HepG2 (cell line): ENCODE measurements around the gene MYO18A. TPM values are rescaled to one million over a fixed set of nuclear protein-coding genes. Genes with fewer than 3 reads are reported as not detected.

Source experiments
- E2F1 ChIP-seq: sonication (generic); formaldehyde crosslinking; IDR thresholded peaks from 2 replicates; pipeline ENCODE4 v1.5.0; 2020; ENCODE audit warnings: missing genetic modification reagents
- EEA1 ChIP-seq: sonication (generic); formaldehyde crosslinking; IDR thresholded peaks from 2 replicates; pipeline ENCODE4 v1.5.1; 2020; ENCODE audit warnings: mild to moderate bottlenecking, missing genetic modification reagents, borderline replicate concordance
- IKZF4 ChIP-seq: sonication (generic); formaldehyde crosslinking; IDR thresholded peaks from 2 replicates; pipeline ENCODE4 v1.5.1; 2020; ENCODE audit warnings: borderline replicate concordance, mild to moderate bottlenecking, low read depth, missing genetic modification reagents; ENCODE audit errors: not compliant biosample characterization
- MBD4 ChIP-seq: IDR thresholded peaks from 2 replicates; pipeline ENCODE4 v1.6.1; 2012; ENCODE audit warnings: low read length, inconsistent platforms, borderline replicate concordance
- MIER3 ChIP-seq: IDR thresholded peaks from 2 replicates; pipeline ENCODE4 v1.6.1; 2016; ENCODE audit warnings: missing compliant biosample characterization, borderline replicate concordance
- NAIF1 ChIP-seq: sonication (generic); formaldehyde crosslinking; IDR thresholded peaks from 2 replicates; pipeline ENCODE4 v1.5.0; 2020; ENCODE audit warnings: mild to moderate bottlenecking, missing genetic modification reagents, borderline replicate concordance
- NCOA5 ChIP-seq: sonication (generic); formaldehyde crosslinking; IDR thresholded peaks from 2 replicates; pipeline ENCODE4 v1.4.0; 2020; ENCODE audit warnings: missing genetic modification reagents
- NFKBIZ ChIP-seq: IDR thresholded peaks from 2 replicates; pipeline ENCODE4 v1.6.1; 2018; ENCODE audit warnings: missing genetic modification reagents, missing compliant biosample characterization
- PAXIP1 ChIP-seq: sonication (generic); formaldehyde crosslinking; conservative IDR thresholded peaks from 2 replicates; pipeline ENCODE4 v1.4.0; 2020; ENCODE audit warnings: mild to moderate bottlenecking, missing genetic modification reagents, moderate library complexity
- REL ChIP-seq: sonication (generic); formaldehyde crosslinking; conservative IDR thresholded peaks from 2 replicates; pipeline ENCODE4 v1.8.0; 2022; ENCODE audit warnings: mild to moderate bottlenecking, missing genetic modification reagents, moderate library complexity
- RFX5 ChIP-seq: IDR thresholded peaks from 2 replicates; pipeline ENCODE4 v1.6.1; 2011; ENCODE audit warnings: low read depth, low read length, improper control_type of control experiment
- SALL1 ChIP-seq: sonication (generic); formaldehyde crosslinking; IDR thresholded peaks from 2 replicates; pipeline ENCODE4 v1.8.0; 2022; ENCODE audit warnings: mild to moderate bottlenecking, missing genetic modification reagents
- SAP130 ChIP-seq: IDR thresholded peaks from 2 replicates; pipeline ENCODE4 v1.6.1; 2016; ENCODE audit warnings: low read depth
- SKI ChIP-seq: fragments of 450-650 bp; IDR thresholded peaks from one replicate; pipeline ENCODE4 v1.6.1; 2018; ENCODE audit warnings: mild to moderate bottlenecking; ENCODE audit not compliant: partially characterized antibody
- SNRNP70 ChIP-seq: fragments of 200-400 bp; formaldehyde crosslinking; IDR thresholded peaks from 2 replicates; pipeline ENCODE4 v1.6.1; 2017; ENCODE audit warnings: mild to moderate bottlenecking, low read depth, low read length, moderate library complexity
- SOX6 ChIP-seq, 2 experiments: fragments of 450-650 bp in 1 of 2; sonication (generic) in 1 of 2; formaldehyde crosslinking in 1 of 2; IDR thresholded peaks; 2 replicates each; pipeline versions ENCODE4 v1.4.0 to v1.6.1; 2017 to 2020; ENCODE audit warnings: antibody characterized with exemption in 1 of 2, mild to moderate bottlenecking in 1 of 2, missing genetic modification reagents in 1 of 2
- ZBTB7A ChIP-seq: sonication (generic); formaldehyde crosslinking; IDR thresholded peaks from 2 replicates; pipeline ENCODE4 v1.8.0; 2022; ENCODE audit warnings: mild to moderate bottlenecking, missing genetic modification reagents
- ZFP62 ChIP-seq: sonication (generic); formaldehyde crosslinking; IDR thresholded peaks from 2 replicates; pipeline ENCODE4 v1.4.0; 2020; ENCODE audit warnings: missing genetic modification reagents
- ZNF274 ChIP-seq: sonication (generic); formaldehyde crosslinking; IDR thresholded peaks from 2 replicates; pipeline ENCODE4 v1.5.1; 2020; ENCODE audit warnings: mild to moderate bottlenecking, missing genetic modification reagents
- ZNF362 ChIP-seq: sonication (generic); formaldehyde crosslinking; IDR thresholded peaks from 2 replicates; pipeline ENCODE4 v1.4.0; 2020; ENCODE audit warnings: missing genetic modification reagents, mild to moderate bottlenecking, borderline replicate concordance
- ZNF44 ChIP-seq: sonication (generic); formaldehyde crosslinking; IDR thresholded peaks from 2 replicates; pipeline ENCODE4 v1.5.1; 2020; ENCODE audit warnings: mild to moderate bottlenecking, missing genetic modification reagents
- ZNF546 ChIP-seq: sonication (generic); formaldehyde crosslinking; conservative IDR thresholded peaks from 2 replicates; pipeline ENCODE4 v1.8.1; 2023; ENCODE audit warnings: mild to moderate bottlenecking, missing genetic modification reagents
- ZNF670 ChIP-seq: sonication (generic); formaldehyde crosslinking; IDR thresholded peaks from 2 replicates; pipeline ENCODE4 v1.8.0; 2022; ENCODE audit warnings: mild to moderate bottlenecking, missing genetic modification reagents, borderline replicate concordance
- ZNF740 ChIP-seq: sonication (generic); formaldehyde crosslinking; IDR thresholded peaks from 2 replicates; pipeline ENCODE4 v1.4.0; 2020; ENCODE audit warnings: missing genetic modification reagents
- polyA plus RNA-seq, 8 experiments: library from polyadenylated mRNA; depleted of rRNA in 3 of 8; stranded (reverse) in 7 of 8; unstranded in 1 of 8; fragments of >200 nt; fragmentation: Illumina TruSeq in 4 of 8; extraction: Trizol in 4 of 8; gene quantifications; 2 replicates each; pipeline versions ENCODE4 v1.2.1 to v1.2.3, GENCODE V29; 2011 to 2016; ENCODE audit warnings: low read depth in 4 of 8, missing spikeins in 1 of 8, mixed read lengths in 1 of 8; ENCODE audit not compliant: insufficient read depth in 1 of 8
- total RNA-seq, 5 experiments: library from RNA; depleted of rRNA; stranded (reverse); fragments of >200 nt; fragmentation: Illumina TruSeq; extraction: Trizol; gene quantifications; 2 replicates each; pipeline ENCODE4 v1.2.3, GENCODE V29; 2016; ENCODE audit warnings: low read depth in 1 of 5

The MYO18A gene
- total and polyA plus RNA-seq, 2 of the 13 experiments (the other 11 are each of a cell fraction or from before 2014, with no cell fraction given), result 16.8 to 24.8 TPM

- no peak for TF ChIP-seq E2F1 (CRISPR knock-in tag)
- no peak for TF ChIP-seq ZNF670 (CRISPR knock-in tag)
- TF ChIP-seq ZNF362 (CRISPR knock-in tag), result no peak
- 0 out of 2 replicates have a peak, but pooled peaks have one; percentile 42 for TF ChIP-seq NFKBIZ (CRISPR knock-in tag)
- TF ChIP-seq SAP130 (CRISPR knock-in tag), result peak; percentile 89
- TF ChIP-seq ZNF740 (CRISPR knock-in tag), result peak; percentile 95
- TF ChIP-seq SNRNP70, result no peak
- no peak for TF ChIP-seq ZNF546 (CRISPR knock-in tag)
- TF ChIP-seq ZNF274 (CRISPR knock-in tag), result no peak
- peak; percentile 75 for TF ChIP-seq PAXIP1 (CRISPR knock-in tag)
- no peak for TF ChIP-seq MBD4
- TF ChIP-seq MIER3 (CRISPR knock-in tag), result no peak; the same call in 1 of the 2 replicates
- peak; percentile 75 for TF ChIP-seq SALL1 (CRISPR knock-in tag)
- TF ChIP-seq NAIF1 (CRISPR knock-in tag), result no peak
- no peak for TF ChIP-seq IKZF4 (CRISPR knock-in tag)
- TF ChIP-seq REL (CRISPR knock-in tag), result 0 out of 2 replicates have a peak, but pooled peaks have one; percentile 55
- no peak for TF ChIP-seq SKI
- TF ChIP-seq ZFP62, result no peak
- TF ChIP-seq NCOA5 (CRISPR knock-in tag), result no peak
- TF ChIP-seq ZNF44 (CRISPR knock-in tag), result no peak
- TF ChIP-seq SOX6 (IDR thresholded peaks at IDR 0.05), result no peak
- TF ChIP-seq SOX6 (CRISPR knock-in tag; IDR thresholded peaks at IDR 0.05), result peak; percentile 71
- TF ChIP-seq EEA1 (CRISPR knock-in tag), result no peak
- TF ChIP-seq RFX5, result no peak
- TF ChIP-seq ZBTB7A (CRISPR knock-in tag), result 0 out of 2 replicates have a peak, but pooled peaks have one; percentile 61
These were observed 765 bp downstream of the MYO18A start (continued) for GRCh38 chr17:29179232-29180033.
